HG03103 (cell line): ENCODE results near the gene PTPRD.

Experiments
- ATAC-seq: cut with Tn5 transposase; IDR thresholded peaks from one replicate; pipeline ENCODE4 v1.9.1; 2021; ENCODE audit warnings: low read depth; ENCODE audit not compliant: unreplicated experiment

Gene PTPRD

GRCh38 chr9:8457055-8457454 lies 2155.7 kb downstream of the PTPRD start:
- no peak for ATAC-seq

- ATAC-seq: no peak
Observed at GRCh38 chr9:8456344-8456743, 2156.5 kb downstream of the PTPRD start.

GRCh38 chr9:8450810-8451545 lies 2161.8 kb downstream of the PTPRD start:
- no peak for ATAC-seq

DNA sequence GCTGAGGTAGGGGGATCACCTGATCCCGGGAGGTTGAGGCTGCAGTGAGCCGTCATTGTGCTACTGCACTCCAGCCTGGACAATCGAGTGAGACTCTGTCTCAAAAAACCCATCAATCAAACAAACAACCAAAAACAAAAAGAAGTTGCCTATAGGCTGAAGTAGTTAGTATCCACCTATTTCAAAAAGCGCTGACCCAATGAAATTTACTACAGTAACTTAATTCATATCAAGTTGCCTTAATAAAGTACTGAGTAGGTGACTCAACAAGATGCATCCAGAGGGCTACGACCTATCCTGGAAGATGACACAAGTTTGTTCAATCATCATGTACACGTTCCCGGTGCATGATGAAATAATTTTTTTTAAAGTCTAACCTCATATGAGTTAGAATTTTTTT lies 2164.6 kb downstream of the PTPRD start:
- ATAC-seq: no peak

DNA sequence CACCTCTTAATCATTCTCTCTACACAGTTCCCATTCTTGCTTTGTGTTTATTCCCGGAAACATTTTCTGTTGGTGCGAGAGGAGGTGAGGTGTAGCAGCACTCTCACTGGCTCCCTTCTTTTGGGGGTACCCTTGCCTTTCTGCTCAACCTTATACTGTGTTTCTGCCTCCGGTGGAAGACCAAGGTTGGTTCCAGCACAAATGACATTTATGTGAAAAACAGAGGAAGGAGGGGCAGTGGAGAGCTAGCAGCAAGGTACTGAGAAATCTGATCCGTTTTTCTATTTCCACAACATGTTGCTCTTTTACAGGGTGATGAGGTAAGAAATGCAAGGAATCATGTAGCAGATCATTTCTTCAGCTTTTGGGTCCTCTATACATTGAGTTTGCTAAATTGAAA lies 2165.2 kb downstream of the PTPRD start:
- ATAC-seq: no peak

GRCh38 chr9:8437876-8438275 lies 2174.9 kb downstream of the PTPRD start:
- no peak for ATAC-seq

GRCh38 chr9:8437259-8437658 lies 2175.5 kb downstream of the PTPRD start:
- ATAC-seq: no peak

GRCh38 chr9:8436786-8437185 lies 2176.0 kb downstream of the PTPRD start:
- ATAC-seq: no peak

DNA sequence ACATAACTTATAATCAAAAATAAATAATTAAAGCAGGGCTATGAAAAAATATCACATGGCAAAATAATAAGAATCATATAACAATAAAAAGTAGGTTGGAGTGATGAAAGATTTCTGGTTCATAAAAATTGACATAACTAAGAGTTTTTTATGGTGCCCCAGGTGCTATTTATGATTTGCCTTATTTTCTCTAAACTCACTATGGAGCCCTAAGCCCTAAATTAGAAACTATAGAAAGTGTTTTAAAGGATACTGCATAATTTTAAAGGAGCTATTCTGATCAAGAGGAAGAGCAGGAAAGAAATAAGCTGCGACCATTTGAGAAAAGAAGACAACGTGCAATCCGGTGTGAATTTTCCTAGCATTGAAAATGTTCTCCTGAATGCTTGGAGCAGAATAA lies 2178.2 kb downstream of the PTPRD start:
- no peak for ATAC-seq

DNA sequence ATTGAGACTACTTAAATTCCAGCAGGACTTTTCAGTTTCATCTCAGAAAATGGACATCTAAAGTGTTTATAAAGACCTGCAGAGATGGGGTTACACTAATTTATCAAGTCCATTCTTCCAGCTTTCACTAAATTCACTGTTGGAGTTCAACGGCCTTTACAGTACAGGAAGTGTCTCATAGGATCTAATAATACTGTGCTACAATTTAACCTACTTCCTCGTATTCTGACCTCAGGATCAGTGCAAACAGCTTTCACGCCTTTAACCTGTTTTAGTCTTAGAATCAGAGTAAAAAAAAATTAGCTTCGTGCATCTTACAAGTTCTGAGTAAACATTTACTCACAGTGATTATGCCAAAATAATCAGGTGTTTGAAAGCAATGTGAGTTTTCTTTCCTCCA lies 2180.6 kb downstream of the PTPRD start:
- ATAC-seq: no peak

GRCh38 chr9:8431505-8431904 lies 2181.3 kb downstream of the PTPRD start:
- ATAC-seq: no peak

- ATAC-seq: no peak
Observed at GRCh38 chr9:8430945-8431344, 2181.9 kb downstream of the PTPRD start.

GRCh38 chr9:8429768-8430167 lies 2183.0 kb downstream of the PTPRD start:
- no peak for ATAC-seq

- no peak for ATAC-seq
Observed at GRCh38 chr9:8429157-8429556, 2183.6 kb downstream of the PTPRD start.

GRCh38 chr9:8428389-8428788 lies 2184.4 kb downstream of the PTPRD start:
- ATAC-seq: no peak

DNA sequence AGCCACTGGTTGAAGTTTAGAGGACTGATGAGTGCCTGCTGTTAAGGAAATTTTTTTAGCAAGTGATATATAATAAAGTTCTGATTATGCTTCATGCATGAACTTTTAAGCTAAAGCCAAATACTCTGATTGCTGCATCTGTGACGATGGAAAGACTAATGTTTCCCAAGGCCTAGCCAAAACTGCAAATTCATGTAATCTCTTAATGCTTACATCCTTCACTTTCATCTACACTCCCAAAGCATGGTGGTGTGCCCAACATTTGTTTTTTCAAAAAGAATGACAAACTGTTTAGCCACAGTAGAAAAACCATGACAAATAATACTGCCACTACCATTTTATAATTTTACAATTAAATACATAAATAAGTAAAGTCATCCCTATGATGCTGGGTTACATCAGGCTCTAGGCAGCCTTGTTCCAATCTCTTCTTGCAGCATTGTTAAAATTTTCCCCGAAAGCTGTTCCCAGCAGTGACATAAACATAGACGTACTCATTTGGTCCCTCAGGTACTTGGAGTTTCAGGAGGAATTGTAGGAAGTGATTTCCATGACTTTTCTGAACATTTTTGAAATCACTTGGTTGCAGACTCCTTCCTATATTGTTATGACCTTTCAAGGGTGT lies 2187.9 kb downstream of the PTPRD start:
- no peak for ATAC-seq

DNA sequence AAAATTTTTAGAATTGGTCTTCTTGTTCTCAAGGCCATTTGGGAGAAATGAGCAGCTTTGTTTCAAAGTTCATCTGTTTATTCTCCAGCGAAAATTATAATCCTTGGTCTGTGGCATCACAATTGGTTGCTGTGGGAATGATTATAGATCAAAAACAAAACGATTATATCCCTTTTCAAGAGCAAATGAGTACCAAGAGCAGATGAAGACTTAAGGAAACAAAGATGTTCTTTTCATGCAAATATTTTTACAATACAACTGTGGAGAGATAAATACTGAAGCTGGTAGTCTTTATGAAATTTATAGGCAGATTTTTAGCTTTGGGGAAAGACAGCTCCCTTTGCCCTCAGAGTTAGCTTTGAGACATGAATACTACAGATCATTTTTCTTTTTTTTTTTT lies 2192.4 kb downstream of the PTPRD start:
- ATAC-seq: no peak

DNA sequence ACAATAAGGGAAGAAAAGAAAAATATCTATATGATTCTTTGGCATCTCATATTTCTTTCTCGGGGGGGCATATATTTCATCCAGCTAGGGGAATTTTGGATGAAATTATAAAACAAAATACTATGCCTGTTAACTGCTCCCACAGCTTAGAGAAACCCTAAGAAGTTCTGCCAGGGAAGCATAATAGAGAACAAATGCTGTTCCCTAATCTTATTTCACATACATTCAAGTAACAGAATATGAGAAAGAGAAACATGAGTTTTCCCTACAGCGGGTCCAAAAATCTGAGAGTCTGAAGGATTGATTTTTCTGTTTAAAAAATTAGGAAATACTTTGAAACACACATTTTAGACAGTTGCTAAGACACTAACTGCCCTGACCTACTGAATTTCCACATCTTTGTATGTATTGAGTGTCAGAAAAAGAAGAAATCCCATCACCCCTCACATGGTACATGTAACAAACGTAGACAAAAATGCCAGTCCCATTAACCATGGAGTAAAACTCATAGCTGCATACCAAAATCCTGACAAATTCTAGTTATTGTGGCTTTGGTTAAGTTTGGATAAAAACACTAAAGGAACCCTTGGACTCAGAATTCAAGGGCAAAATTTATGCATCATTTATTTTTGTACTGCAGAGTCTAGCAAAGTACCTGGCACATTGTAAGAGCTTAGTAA lies 2193.1 kb downstream of the PTPRD start:
- no peak for ATAC-seq

DNA sequence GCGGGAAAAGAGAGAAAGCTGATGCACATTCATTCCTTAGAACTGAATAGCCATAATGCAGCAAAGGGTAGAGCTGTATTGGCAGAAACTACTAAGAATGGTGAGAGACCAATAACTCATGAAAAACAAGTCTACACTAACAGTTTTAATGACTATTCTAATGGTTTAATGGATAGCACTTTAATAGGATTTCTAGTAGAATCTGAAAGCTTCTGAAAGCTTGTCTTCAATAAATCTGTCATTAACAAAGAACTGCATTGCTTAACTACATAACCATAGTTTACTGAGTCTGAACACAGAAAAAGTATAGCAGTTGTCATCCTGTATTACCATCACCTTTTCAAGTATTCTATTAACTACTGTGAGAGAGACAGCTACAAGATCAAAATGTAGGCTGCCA lies 2195.5 kb downstream of the PTPRD start:
- no peak for ATAC-seq

DNA sequence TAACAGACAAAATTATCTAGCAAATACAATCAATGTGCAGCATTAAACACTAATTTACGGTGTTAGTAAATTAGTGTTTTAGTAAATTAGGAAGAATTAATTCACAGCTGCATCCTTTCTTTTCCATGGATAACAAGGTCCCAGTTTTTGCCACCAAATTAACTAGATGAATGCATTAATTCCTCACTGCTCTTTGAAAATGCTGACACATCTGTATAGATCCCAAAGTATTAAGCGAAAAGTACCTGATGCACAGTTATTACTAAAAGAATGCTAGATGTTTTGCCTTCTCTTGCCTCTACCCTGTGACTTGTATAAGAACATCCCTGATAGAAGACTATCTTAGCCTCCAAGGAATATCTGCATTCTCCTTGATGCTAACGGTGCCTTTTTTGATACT lies 2200.5 kb downstream of the PTPRD start:
- no peak for ATAC-seq

DNA sequence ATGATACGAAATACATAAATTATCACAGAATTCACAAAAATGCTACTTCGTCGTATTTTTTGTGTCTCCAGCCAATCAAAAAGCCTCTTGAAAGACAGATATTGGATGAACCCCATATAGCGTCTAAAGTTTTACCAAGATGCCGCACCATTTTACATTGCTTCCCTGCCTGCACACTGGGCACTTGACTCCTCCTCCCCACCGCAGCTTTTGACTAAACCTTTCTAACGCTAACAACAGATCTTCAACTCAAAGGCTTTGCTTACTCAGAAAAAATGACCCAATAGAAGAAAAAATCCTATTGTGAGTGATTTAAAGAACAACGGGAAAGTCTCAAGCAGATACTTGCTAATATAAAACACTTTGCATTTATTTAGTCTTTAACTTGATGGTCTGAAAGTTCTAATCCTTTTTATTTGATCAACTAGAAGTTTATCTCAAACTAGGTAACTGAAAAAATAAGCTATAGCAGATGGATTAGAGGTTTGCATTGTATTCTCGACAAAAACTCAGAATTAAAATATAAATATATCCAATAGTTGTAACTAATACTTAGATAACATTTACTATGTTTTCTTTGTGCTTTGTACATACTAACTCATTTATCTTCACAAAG lies 2204.1 kb downstream of the PTPRD start:
- no peak for ATAC-seq
